BLaER1 (cell line): ENCODE data around the gene PITPNM2.

Experiments
- H3K27ac ChIP-seq: shearing (Covaris generic); formaldehyde crosslinking; 2 replicates; pipeline ENCODE4 v1.8.1; 2022
- H3K27me3 ChIP-seq: shearing (Covaris generic); formaldehyde crosslinking; 2 replicates; pipeline ENCODE4 v1.8.1; 2022
- H3K36me3 ChIP-seq: shearing (Covaris generic); formaldehyde crosslinking; 2 replicates; pipeline ENCODE4 v1.8.1; 2022
- H3K4me1 ChIP-seq: shearing (Covaris generic); formaldehyde crosslinking; 2 replicates; pipeline ENCODE4 v1.8.1; 2022
- H3K4me2 ChIP-seq: shearing (Covaris generic); formaldehyde crosslinking; 2 replicates; pipeline ENCODE4 v1.8.1; 2022
- H3K4me3 ChIP-seq: shearing (Covaris generic); formaldehyde crosslinking; 2 replicates; pipeline ENCODE4 v1.8.1; 2022
- H3K9ac ChIP-seq: shearing (Covaris generic); formaldehyde crosslinking; 2 replicates; pipeline ENCODE4 v1.8.1; 2022
- H3K9me3 ChIP-seq: shearing (Covaris generic); formaldehyde crosslinking; 2 replicates; pipeline ENCODE4 v1.8.1; 2022
- H4K20me1 ChIP-seq: shearing (Covaris generic); formaldehyde crosslinking; 2 replicates; pipeline ENCODE4 v1.8.1; 2022
- Cebpa-rat ChIP-seq: shearing (Covaris generic); IDR thresholded peaks from 2 replicates; pipeline ENCODE4 v1.8.1; 2022

PITPNM2 gene

GRCh38 chr12:123150744-123151456, at the start of gene PITPNM2:
Gene PITPNM2, minus strand, starts transcription at chr12:123151090. Its CDS starts 116,500 bp downstream, at chr12:123034590.
- peaks cover 22% of the 10 kb centered on the region for H4K20me1 ChIP-seq
- H3K27me3 ChIP-seq = peaks cover 48% of the 10 kb centered on the region
- peak within 1 kb of the TSS; percentile 94 for H3K4me2 ChIP-seq
- TF ChIP-seq Cebpa-rat = no peak
- H3K9ac ChIP-seq = peak within 1 kb of the TSS; percentile 88
- peaks cover 36% of the 10 kb centered on the region for H3K36me3 ChIP-seq
- peak within 1 kb of the TSS; percentile 84 for H3K27ac ChIP-seq
- H3K9me3 ChIP-seq = no peaks in the 10 kb centered on the region
- H3K4me3 ChIP-seq = peak within 1 kb of the TSS; percentile 86
- H3K4me1 ChIP-seq = peaks cover 54% of the 10 kb centered on the region

GRCh38 chr12:123200414-123200813, 49.5 kb upstream of the PITPNM2 start:
- H3K9me3 ChIP-seq = no peaks in the 10 kb centered on the region
- peaks cover 97% of the 10 kb centered on the region for H3K36me3 ChIP-seq
- H3K4me2 ChIP-seq = no peak overlapping the region
- no peaks in the 10 kb centered on the region for H3K27me3 ChIP-seq
- H3K27ac ChIP-seq = no peak overlapping the region
- TF ChIP-seq Cebpa-rat = no peak
- H3K4me1 ChIP-seq = no peaks in the 10 kb centered on the region
- H3K9ac ChIP-seq = no peak overlapping the region
- H4K20me1 ChIP-seq = no peaks in the 10 kb centered on the region
- no peak overlapping the region for H3K4me3 ChIP-seq

GRCh38 chr12:123199936-123200335, 49.0 kb upstream of the PITPNM2 start:
- TF ChIP-seq Cebpa-rat = no peak
- Histone ChIP-seq H3K4me1 (no peaks in the 10 kb centered on the region), H4K20me1 (no peaks in the 10 kb centered on the region), H3K4me3 (no peak overlapping the region), H3K9me3 (no peaks in the 10 kb centered on the region), H3K27me3 (no peaks in the 10 kb centered on the region), H3K9ac (no peak overlapping the region), H3K36me3 (peaks cover 97% of the 10 kb centered on the region), H3K27ac (no peak overlapping the region), H3K4me2 (no peak overlapping the region)

GRCh38 chr12:123187637-123188036, 36.7 kb upstream of the PITPNM2 start:
- H3K4me2 ChIP-seq = no peak overlapping the region
- H3K4me3 ChIP-seq = no peak overlapping the region
- no peak overlapping the region for H3K9ac ChIP-seq
- no peaks in the 10 kb centered on the region for H3K9me3 ChIP-seq
- no peaks in the 10 kb centered on the region for H4K20me1 ChIP-seq
- no peaks in the 10 kb centered on the region for H3K4me1 ChIP-seq
- H3K27me3 ChIP-seq = no peaks in the 10 kb centered on the region
- no peak overlapping the region for H3K27ac ChIP-seq
- peak; percentile 42; the same call in 1 of the 2 replicates for TF ChIP-seq Cebpa-rat
- peaks cover 98% of the 10 kb centered on the region for H3K36me3 ChIP-seq

GRCh38 chr12:123180171-123180570, 29.3 kb upstream of the PITPNM2 start:
- H3K4me1 ChIP-seq = no peaks in the 10 kb centered on the region
- no peak overlapping the region for H3K4me3 ChIP-seq
- no peak overlapping the region for H3K9ac ChIP-seq
- H3K27me3 ChIP-seq = no peaks in the 10 kb centered on the region
- peaks cover 93% of the 10 kb centered on the region for H3K36me3 ChIP-seq
- H3K9me3 ChIP-seq = no peaks in the 10 kb centered on the region
- H4K20me1 ChIP-seq = no peaks in the 10 kb centered on the region
- H3K27ac ChIP-seq = no peak overlapping the region
- H3K4me2 ChIP-seq = no peak overlapping the region
- TF ChIP-seq Cebpa-rat = no peak

GRCh38 chr12:123171967-123172366, 21.1 kb upstream of the PITPNM2 start:
- Histone ChIP-seq H3K4me2 (no peak overlapping the region), H4K20me1 (no peaks in the 10 kb centered on the region), H3K27ac (no peak overlapping the region), H3K27me3 (no peaks in the 10 kb centered on the region), H3K4me3 (no peak overlapping the region), H3K9ac (no peak overlapping the region), H3K36me3 (peaks cover 88% of the 10 kb centered on the region), H3K9me3 (no peaks in the 10 kb centered on the region), H3K4me1 (no peaks in the 10 kb centered on the region)
- TF ChIP-seq Cebpa-rat = no peak

- Histone ChIP-seq H3K4me3 (no peak overlapping the region), H3K9ac (no peak overlapping the region), H3K27ac (no peak overlapping the region), H3K27me3 (no peaks in the 10 kb centered on the region), H3K36me3 (peaks cover 91% of the 10 kb centered on the region), H3K9me3 (no peaks in the 10 kb centered on the region), H3K4me1 (no peaks in the 10 kb centered on the region), H3K4me2 (no peak overlapping the region), H4K20me1 (no peaks in the 10 kb centered on the region)
- no peak for TF ChIP-seq Cebpa-rat
Observed at GRCh38 chr12:123167329-123167728, 16.4 kb upstream of the PITPNM2 start.

GRCh38 chr12:123165537-123165936, 14.6 kb upstream of the PITPNM2 start:
- H3K9me3 ChIP-seq = no peaks in the 10 kb centered on the region
- H3K4me2 ChIP-seq = no peak overlapping the region
- H3K36me3 ChIP-seq = peaks cover 91% of the 10 kb centered on the region
- no peak overlapping the region for H3K27ac ChIP-seq
- H3K4me3 ChIP-seq = no peak overlapping the region
- no peaks in the 10 kb centered on the region for H4K20me1 ChIP-seq
- TF ChIP-seq Cebpa-rat = no peak
- no peaks in the 10 kb centered on the region for H3K4me1 ChIP-seq
- H3K9ac ChIP-seq = 0 out of 2 replicates have a peak overlapping the region, but pooled peaks have one; percentile 19
- no peaks in the 10 kb centered on the region for H3K27me3 ChIP-seq

- Histone ChIP-seq H4K20me1 (no peaks in the 10 kb centered on the region), H3K4me1 (no peaks in the 10 kb centered on the region), H3K9me3 (no peaks in the 10 kb centered on the region), H3K9ac (0 out of 2 replicates have a peak overlapping the region, but pooled peaks have one; percentile 19), H3K4me2 (no peak overlapping the region), H3K4me3 (no peak overlapping the region), H3K27me3 (no peaks in the 10 kb centered on the region), H3K27ac (no peak overlapping the region), H3K36me3 (peaks cover 91% of the 10 kb centered on the region)
- no peak for TF ChIP-seq Cebpa-rat
Observed at GRCh38 chr12:123164710-123165261, 13.9 kb upstream of the PITPNM2 start.

GRCh38 chr12:123164222-123164621, 13.3 kb upstream of the PITPNM2 start:
- Histone ChIP-seq H3K4me2 (no peak overlapping the region), H3K4me3 (no peak overlapping the region), H3K27me3 (no peaks in the 10 kb centered on the region), H3K4me1 (no peaks in the 10 kb centered on the region), H3K36me3 (peaks cover 91% of the 10 kb centered on the region), H3K27ac (no peak overlapping the region), H3K9ac (no peak overlapping the region), H3K9me3 (no peaks in the 10 kb centered on the region), H4K20me1 (no peaks in the 10 kb centered on the region)
- TF ChIP-seq Cebpa-rat = no peak
